Activated CD8-positive, alpha-beta T cell treated with anti-CD3 and anti-CD28 coated beads, Interleukin-2, amount 10 ng/mL, durations not matched to agents 7 days and 5 days (primary cell): ENCODE results near the gene MGME1. TPM values are rescaled to one million over a fixed set of nuclear protein-coding genes. Genes with fewer than 3 reads are reported as not detected.
A peak's percentile ranks its signal among the peaks of the same experiment; 100 is the strongest.

Experiments
- ATAC-seq: fragments of 150-1000 bp; cut with Tn5 transposase; one replicate; pipeline ENCODE4 v1.10.0; 2021; ENCODE audit warnings: moderate library complexity
- CTCF ChIA-PET: fragments of 350-600 bp; sonication (Branson Sonifier 250); formaldehyde crosslinking; loops from one replicate; lab custom pipeline; 2021; ENCODE audit warnings: antibody characterized with exemption; lab: Charles Lee
- POLR2A ChIA-PET: fragments of 350-600 bp; sonication (Branson Sonifier 250); formaldehyde crosslinking; loops from one replicate; lab custom pipeline; 2021; ENCODE audit warnings: antibody characterized with exemption; lab: Charles Lee
- DNase-seq: peaks from one replicate; pipeline ENCODE4 v3.0.0-alpha.2; 2020
- H3K27ac Mint-ChIP-seq: one replicate; pipeline ENCODE4 v1.8.0; 2021; ENCODE audit warnings: mild to moderate bottlenecking, mixed read lengths
- H3K27me3 Mint-ChIP-seq: one replicate; pipeline ENCODE4 v1.8.0; 2021; ENCODE audit warnings: low read depth, mixed read lengths
- H3K36me3 Mint-ChIP-seq: one replicate; pipeline ENCODE4 v1.8.0; 2021; ENCODE audit warnings: low read depth, mixed read lengths
- H3K4me1 Mint-ChIP-seq: one replicate; pipeline ENCODE4 v1.8.0; 2021; ENCODE audit warnings: low read depth, mixed read lengths
- H3K4me3 Mint-ChIP-seq: one replicate; pipeline ENCODE4 v1.8.0; 2021; ENCODE audit warnings: mild to moderate bottlenecking, mixed read lengths
- H3K9me3 Mint-ChIP-seq: one replicate; pipeline ENCODE4 v1.8.0; 2022; ENCODE audit warnings: mixed read lengths; ENCODE audit not compliant: insufficient read depth
- total RNA-seq, 2 experiments: library from RNA; stranded (reverse); gene quantifications; one replicate each; pipeline ENCODE4 v1.2.3, GENCODE V29; 2021

The MGME1 gene, protein sequence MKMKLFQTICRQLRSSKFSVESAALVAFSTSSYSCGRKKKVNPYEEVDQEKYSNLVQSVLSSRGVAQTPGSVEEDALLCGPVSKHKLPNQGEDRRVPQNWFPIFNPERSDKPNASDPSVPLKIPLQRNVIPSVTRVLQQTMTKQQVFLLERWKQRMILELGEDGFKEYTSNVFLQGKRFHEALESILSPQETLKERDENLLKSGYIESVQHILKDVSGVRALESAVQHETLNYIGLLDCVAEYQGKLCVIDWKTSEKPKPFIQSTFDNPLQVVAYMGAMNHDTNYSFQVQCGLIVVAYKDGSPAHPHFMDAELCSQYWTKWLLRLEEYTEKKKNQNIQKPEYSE
- total RNA-seq, result 10 to 100 TPM; 39.4 to 46.9 TPM

DNA sequence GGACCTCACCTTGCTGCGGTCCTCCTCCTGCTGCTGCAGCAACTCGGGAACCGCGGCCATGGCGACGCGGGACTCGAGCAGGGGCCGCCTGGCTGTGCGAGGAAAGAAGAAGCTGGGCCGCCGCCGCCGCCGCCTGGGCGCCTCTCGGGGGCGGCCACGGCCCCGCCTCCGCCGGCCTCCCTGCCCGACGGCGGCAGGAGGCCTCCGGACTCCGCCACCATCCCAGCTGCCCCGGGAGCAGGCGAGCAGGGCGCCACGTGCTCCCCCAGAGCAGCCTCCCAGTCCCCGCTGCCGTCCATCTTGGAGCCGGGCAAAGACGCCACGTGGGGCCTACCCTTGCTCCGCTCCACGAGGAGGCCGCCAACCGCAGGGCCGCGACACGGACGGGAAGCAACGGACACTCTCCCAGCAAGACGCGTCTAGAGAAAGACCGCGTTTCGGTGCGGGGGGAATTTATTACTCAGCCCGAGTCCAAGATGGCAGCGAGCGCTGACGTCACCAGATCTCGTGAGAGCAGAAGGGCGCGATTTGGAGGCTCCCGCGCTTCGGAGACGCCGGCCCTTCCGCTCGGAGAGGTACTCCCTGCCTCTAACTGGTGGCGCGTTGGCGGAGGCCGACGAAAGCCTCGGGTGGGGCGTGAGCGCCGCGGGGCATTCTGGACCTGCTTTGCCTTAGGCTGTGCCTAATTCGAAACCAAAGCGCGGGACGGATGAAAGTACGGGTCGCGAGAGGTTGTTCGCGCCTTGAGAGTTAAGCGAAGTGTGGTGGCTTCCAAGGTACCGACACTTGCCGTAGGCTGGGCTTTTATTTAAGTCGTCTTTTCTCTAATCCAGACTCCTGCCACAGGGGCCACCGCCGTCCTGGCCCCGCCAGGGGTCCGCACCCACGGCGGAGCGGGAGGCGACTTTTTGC lies at the start of gene MGME1, which contains the start of gene SNX5:
MGME1 (plus strand) TSS at position 653 of the 912 bp plus-strand sequence. CDS start 842 bp downstream, outside the sequence.
SNX5 (minus strand) TSS at position 429 of the 912 bp plus-strand sequence; CDS start at position 60, 369 bp downstream.
- Mint-ChIP-seq H3K27ac (peak within 1 kb of the TSS; percentile 99), H3K36me3 (peaks cover 81% of the 10 kb centered on the region), H3K4me3 (peak within 1 kb of the TSS; percentile 99), H3K27me3 (no peaks in the 10 kb centered on the region), H3K4me1 (peaks cover 49% of the 10 kb centered on the region), H3K9me3 (no peaks in the 10 kb centered on the region)
- ATAC-seq, result peak; percentile 94
- ChIA-PET CTCF (interaction anchor here (1.0 to 9.5 kb wide), 7 partner anchors 10 to 286 kb away, joined by 4 to 100 read pairs (median 10); partner anchors contain the start of gene RRBP1), POLR2A (interaction anchor here (0.7 to 7.2 kb wide), 8 partner anchors 12 to 539 kb away, joined by 3 to 62 read pairs (median 10); partner anchors contain the start of genes KAT14, PET117 and RRBP1)
- peak; percentile 100 for DNase-seq

DNA sequence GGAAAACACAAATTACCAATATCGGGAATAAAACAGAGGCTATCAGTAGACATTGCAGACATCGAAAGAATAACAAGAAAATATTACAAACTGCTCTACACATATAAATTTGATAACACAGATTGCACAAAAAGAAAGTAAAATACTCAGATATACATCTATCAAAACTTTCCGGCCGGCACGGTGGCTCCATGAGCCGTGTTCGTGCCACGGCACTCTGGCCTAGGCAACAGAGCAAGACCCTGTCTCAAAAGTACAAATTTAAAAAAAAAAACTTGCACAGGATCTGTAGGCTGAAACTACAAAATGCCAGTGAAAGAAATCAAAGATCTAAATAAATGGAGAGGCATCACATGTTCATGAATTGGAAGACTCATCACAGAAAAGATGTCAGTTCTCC lies 49.7 kb upstream of the MGME1 start:
- Mint-ChIP-seq H3K36me3 (no peaks in the 10 kb centered on the region), H3K9me3 (no peaks in the 10 kb centered on the region), H3K27me3 (peaks cover 33% of the 10 kb centered on the region), H3K27ac (no peak overlapping the region), H3K4me3 (no peak overlapping the region), H3K4me1 (peaks cover 3% of the 10 kb centered on the region)
- no peak for ATAC-seq
- CTCF ChIA-PET, result no interaction called here
- POLR2A ChIA-PET, result no interaction called here
- DNase-seq, result no peak

DNA sequence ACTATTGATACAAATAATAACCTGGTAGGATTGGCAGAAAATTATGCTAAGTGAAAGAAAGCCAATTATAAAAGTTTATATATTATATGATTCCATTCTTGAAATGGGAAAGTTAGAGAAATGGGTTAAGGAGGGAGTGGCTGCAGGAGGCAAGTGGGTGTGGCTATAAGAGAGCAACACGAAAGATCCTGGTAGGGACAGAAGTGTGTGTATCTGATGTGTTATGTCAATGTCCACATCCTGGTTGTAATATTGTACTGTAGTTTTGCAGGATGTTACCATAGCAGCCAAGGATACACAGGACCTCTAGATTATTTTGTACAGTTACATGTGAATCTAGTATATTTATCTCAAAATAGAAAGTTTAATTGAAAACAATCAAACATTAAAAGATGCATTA lies 47.0 kb upstream of the MGME1 start:
- Mint-ChIP-seq H3K27ac (no peak overlapping the region), H3K4me3 (no peak overlapping the region), H3K27me3 (peaks cover 32% of the 10 kb centered on the region), H3K9me3 (no peaks in the 10 kb centered on the region), H3K36me3 (no peaks in the 10 kb centered on the region), H3K4me1 (no peaks in the 10 kb centered on the region)
- ChIA-PET POLR2A (no interaction called here), CTCF (no interaction called here)
- DNase-seq (no peak), ATAC-seq (no peak)

DNA sequence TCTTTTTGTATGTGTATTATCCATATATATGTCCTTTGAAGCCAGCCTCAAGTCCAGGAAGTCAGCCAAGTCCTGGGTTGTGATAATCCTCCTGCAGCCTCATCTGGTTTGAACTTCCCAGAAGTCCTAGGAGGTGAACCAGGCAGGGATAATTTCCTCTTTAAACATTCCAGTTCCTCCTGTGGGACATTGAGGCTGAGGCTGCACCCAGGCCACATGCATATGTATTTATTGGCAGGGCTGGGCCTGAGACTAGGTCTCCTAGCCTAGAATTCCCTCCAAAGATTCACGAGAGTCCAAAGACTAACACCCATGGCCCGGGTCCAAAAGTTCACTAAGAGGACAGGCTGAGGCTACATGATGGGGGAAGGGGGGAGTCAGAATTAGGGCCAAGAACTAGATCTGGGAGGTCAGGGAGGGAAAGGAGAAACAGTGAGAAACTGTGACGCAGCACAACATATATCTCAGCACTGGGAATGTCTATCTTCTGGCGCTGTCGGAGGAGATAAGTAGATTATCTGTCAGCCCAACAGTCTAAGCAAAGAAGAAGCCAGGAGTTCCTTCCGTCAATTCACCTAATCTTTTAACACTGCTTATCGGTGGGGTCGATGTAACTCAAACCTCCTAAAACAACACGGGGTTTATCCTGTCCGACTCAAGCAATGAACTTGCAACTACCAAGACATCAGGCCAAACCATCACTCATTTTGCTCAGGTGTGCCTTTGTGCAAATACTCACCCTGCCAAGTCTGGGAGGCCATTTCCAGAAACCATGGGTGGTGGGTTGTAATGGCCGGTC lies 43.5 kb upstream of the MGME1 start:
- CTCF ChIA-PET, result no interaction called here
- no peaks in the 10 kb centered on the region for H3K36me3 Mint-ChIP-seq
- no peak for ATAC-seq

DNA sequence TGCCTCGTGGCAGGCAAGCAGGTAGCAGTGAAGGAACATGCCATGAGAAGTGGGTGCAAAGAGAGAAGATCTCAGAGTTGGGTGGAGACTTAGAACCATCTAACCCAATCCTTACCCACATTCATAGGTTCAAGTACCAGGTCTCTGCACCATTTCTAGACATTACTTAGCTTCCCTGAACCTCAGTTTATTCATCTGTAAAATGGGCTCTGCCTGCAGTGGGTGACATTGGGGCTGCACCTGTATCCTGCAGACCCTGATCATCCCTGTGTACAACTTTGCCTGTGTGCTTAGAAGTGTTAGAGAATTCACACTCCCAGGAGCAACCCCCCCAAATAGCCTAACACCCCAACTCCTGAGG lies 42.9 kb upstream of the MGME1 start:
- ATAC-seq, result no peak
- Mint-ChIP-seq H3K27me3 (peaks cover 17% of the 10 kb centered on the region), H3K4me3 (no peak overlapping the region)

More for the DNA sequence above, 43.5 kb upstream of the MGME1 start:
- no peak for DNase-seq
- no peak overlapping the region for H3K4me3 Mint-ChIP-seq
- no peaks in the 10 kb centered on the region for H3K4me1 Mint-ChIP-seq
- no peaks in the 10 kb centered on the region for H3K9me3 Mint-ChIP-seq
- H3K27me3 Mint-ChIP-seq, result peaks cover 20% of the 10 kb centered on the region
- POLR2A ChIA-PET, result no interaction called here
- H3K27ac Mint-ChIP-seq, result no peak overlapping the region

DNA sequence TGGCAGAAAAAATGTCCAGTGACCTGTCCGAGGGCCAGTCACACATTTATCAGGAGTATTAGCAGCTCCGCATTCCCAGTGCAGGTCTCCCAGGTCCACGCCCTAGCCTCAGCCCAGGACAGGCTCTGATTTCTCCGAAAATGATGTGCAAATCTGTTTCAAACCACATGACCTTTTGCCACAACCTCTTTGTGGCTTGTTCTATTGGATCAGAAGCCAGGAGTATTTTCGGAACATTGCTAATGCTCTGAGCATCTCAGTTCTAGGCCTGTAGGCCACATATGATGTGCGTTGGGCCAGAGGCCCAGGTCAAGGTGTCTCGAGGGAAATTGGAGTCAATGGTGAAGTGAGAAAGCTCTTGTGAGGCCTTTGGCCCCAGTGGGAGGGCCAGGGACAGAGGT lies 40.6 kb upstream of the MGME1 start:
- no peak overlapping the region for H3K4me3 Mint-ChIP-seq
- DNase-seq (no peak), ATAC-seq (no peak)
- no peak overlapping the region for H3K27ac Mint-ChIP-seq
- no peaks in the 10 kb centered on the region for H3K9me3 Mint-ChIP-seq
- no peaks in the 10 kb centered on the region for H3K36me3 Mint-ChIP-seq
- POLR2A ChIA-PET, result no interaction called here
- CTCF ChIA-PET, result no interaction called here
- H3K4me1 Mint-ChIP-seq, result no peaks in the 10 kb centered on the region
- peaks cover 7% of the 10 kb centered on the region for H3K27me3 Mint-ChIP-seq

More for the DNA sequence above, 42.9 kb upstream of the MGME1 start:
- Mint-ChIP-seq H3K36me3 (no peaks in the 10 kb centered on the region), H3K9me3 (no peaks in the 10 kb centered on the region), H3K27ac (no peak overlapping the region), H3K4me1 (no peaks in the 10 kb centered on the region)
- ChIA-PET CTCF (no interaction called here), POLR2A (no interaction called here)
- no peak for DNase-seq

DNA sequence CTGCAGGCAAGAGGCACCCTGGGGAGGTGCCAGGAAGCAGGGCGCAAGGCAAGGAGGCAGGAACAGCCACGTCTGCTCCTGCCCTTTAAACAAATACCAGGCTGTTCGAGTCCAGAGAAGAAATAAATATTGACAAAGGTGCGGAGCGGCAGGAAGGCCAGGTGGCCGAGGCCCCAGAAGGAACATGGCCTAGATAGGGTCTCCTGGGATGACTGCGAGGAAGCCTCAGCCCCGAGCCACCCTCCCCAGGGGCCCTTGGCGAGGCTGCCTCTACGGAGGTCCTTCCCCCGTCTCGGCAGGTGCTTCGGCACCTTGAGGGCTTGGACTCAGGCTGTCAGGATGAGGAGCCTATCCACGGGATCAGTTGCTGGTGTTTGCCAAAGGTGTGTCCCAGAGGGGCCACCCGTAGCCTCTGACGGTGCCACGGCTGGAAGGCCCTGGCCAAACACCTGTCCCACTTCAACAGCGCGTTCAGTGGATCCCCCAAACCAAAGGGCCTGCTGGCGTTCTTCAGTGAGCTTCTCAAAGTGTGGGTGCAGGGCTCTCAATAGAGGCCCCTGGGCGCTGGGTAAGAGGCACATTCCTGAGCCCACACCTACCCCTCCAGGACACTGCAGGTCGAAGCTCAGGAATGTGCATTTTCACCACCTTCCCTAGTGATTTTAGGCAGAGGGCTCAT lies 40.0 kb upstream of the MGME1 start:
- ChIA-PET POLR2A (no interaction called here), CTCF (no interaction called here)
- Mint-ChIP-seq H3K9me3 (no peaks in the 10 kb centered on the region), H3K4me1 (no peaks in the 10 kb centered on the region), H3K36me3 (no peaks in the 10 kb centered on the region), H3K4me3 (no peak overlapping the region), H3K27me3 (peaks cover 7% of the 10 kb centered on the region), H3K27ac (no peak overlapping the region)
- ATAC-seq, result no peak
- DNase-seq, result no peak

DNA sequence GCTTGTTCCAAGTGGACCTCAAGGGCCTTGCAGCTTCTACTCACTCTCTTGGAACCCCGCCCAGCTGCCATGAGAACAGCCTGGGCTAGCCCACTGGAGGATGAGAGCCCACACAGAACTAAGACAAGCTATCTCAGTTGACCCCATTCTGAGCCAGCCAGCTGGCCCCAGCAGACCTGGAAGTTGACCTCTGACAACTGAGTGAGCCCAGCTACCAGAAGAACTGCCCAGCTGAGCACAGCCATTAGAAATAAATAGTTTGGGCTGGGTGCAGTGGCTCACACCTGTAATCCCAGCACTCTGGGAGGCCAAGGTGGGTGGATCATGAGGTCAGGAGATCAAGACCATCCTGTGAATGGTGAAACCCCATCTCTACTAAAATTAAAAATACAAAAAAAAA lies 37.3 kb upstream of the MGME1 start:
- peaks cover 3% of the 10 kb centered on the region for H3K4me1 Mint-ChIP-seq
- no peak overlapping the region for H3K4me3 Mint-ChIP-seq
- POLR2A ChIA-PET, result interaction anchor here (0.6 kb wide), 1 partner anchor 1537 kb away, joined by 3 read pairs; no protein-coding TSS in a partner anchor
- ATAC-seq, result no peak
- H3K27me3 Mint-ChIP-seq, result peaks cover 2% of the 10 kb centered on the region
- H3K36me3 Mint-ChIP-seq, result no peaks in the 10 kb centered on the region
- DNase-seq, result no peak
- no peak overlapping the region for H3K27ac Mint-ChIP-seq
- H3K9me3 Mint-ChIP-seq, result no peaks in the 10 kb centered on the region
- CTCF ChIA-PET, result no interaction called here

DNA sequence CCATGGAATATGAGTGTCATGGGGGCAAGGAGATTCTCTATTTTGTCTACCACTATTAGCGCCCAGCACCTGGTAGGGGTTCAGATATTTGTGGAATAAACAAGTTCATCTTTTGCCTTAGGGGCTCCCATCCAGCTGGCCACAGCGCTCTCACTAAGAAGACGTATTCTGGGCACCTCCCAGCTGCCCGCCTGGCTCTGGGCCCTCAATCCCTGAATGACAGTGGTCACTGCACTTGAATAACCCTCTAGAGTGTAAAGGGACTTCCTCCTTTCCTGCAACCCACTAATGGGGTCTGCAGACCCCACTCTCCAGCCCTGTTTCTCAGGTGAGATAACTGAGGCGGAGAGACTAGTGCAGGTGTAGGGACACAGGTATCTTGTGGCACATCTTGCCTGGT lies 36.4 kb upstream of the MGME1 start:
- Mint-ChIP-seq H3K9me3 (no peaks in the 10 kb centered on the region), H3K27ac (no peak overlapping the region), H3K36me3 (no peaks in the 10 kb centered on the region), H3K27me3 (no peaks in the 10 kb centered on the region), H3K4me1 (peaks cover 3% of the 10 kb centered on the region), H3K4me3 (no peak overlapping the region)
- CTCF ChIA-PET, result no interaction called here
- DNase-seq (no peak), ATAC-seq (no peak)
- POLR2A ChIA-PET, result no interaction called here

DNA sequence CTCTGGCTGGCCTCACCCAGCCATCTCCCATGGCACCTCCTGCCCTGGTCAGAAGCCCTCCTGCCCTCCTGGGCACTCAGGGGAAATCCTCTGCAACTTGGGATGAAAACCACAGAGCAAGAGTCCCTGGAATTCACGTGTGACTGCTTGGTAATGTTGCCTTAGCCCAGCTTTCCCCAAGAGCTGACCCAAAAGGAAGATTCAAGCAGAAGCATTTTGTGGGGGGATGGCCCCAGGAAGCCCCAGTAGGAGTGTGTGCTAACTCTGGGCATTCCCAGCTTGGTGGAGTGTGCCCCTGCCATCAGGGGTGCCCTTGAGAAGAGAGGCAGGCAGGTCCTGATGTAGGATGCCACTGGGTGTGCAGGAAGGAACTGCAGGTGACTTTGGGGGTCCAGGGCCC lies 35.7 kb upstream of the MGME1 start:
- CTCF ChIA-PET, result no interaction called here

DNA sequence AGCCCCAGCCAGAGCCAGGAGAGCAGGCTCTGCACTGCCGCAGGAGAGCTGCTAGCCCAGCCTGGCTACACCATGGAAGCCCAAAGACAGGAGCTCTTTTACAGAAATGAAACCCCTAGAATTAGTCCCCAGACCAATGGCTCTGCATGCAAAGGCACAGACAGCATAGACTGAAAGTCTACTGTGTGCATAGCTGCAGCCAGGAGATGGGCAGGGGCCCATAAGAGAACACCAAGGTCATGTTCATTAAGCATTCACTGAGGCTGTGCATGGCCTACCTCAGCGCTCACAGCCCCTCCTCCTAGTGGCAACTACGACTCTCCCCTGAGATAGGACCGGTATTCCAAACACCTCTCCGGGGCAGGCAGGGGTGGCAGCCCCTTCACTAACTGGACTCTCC lies 35.1 kb upstream of the MGME1 start:
- Mint-ChIP-seq H3K4me3 (no peak overlapping the region), H3K4me1 (peaks cover 3% of the 10 kb centered on the region), H3K27me3 (no peaks in the 10 kb centered on the region), H3K27ac (no peak overlapping the region), H3K9me3 (no peaks in the 10 kb centered on the region), H3K36me3 (no peaks in the 10 kb centered on the region)
- CTCF ChIA-PET, result no interaction called here
- POLR2A ChIA-PET, result no interaction called here
- DNase-seq (no peak), ATAC-seq (no peak)

More for the DNA sequence above, 35.7 kb upstream of the MGME1 start:
- no peak for ATAC-seq
- Mint-ChIP-seq H3K4me1 (peaks cover 3% of the 10 kb centered on the region), H3K4me3 (no peak overlapping the region), H3K27ac (no peak overlapping the region), H3K27me3 (no peaks in the 10 kb centered on the region), H3K9me3 (no peaks in the 10 kb centered on the region), H3K36me3 (no peaks in the 10 kb centered on the region)
- POLR2A ChIA-PET, result no interaction called here
- DNase-seq, result no peak
